ENCODE measurements around the gene TMEM30A. TPM values are rescaled to one million over a fixed set of nuclear protein-coding genes. Genes with fewer than 3 reads are reported as not detected.

The TMEM30A gene
- total and polyA plus RNA-seq, 2 donors (not counting 3 experiments of a cell fraction or from before 2014, with no cell fraction given): 42.2 to 197 TPM

- Histone ChIP-seq H3K27ac (ENCODE audit: insufficient read depth, low read depth, low read length) (no peak overlapping the region), H3K4me2 (ENCODE audit: insufficient read depth, low read length) (peak overlapping the region; percentile 47), H3K4me3 (replicated peaks in 1 of 3; ENCODE audit: insufficient read depth in 1 of 3, low read depth in 1 of 3, low read length in 3 of 3) (no peak overlapping the region), H3K36me3 (ENCODE audit: control insufficient read depth in 2 of 2, extremely low read depth in 1 of 2, insufficient read depth in 2 of 2, low read length in 2 of 2) (no peaks in the 10 kb centered on the region), H3K79me2 (ENCODE audit: control insufficient read depth, insufficient read depth, low read length) (no peaks in the 10 kb centered on the region), H3K9me1 (replicated peaks; ENCODE audit: control insufficient read depth, extremely low read depth, insufficient read depth, low read length) (no peaks in the 10 kb centered on the region), H3K27me3 (ENCODE audit: control insufficient read depth in 2 of 2, insufficient read depth in 2 of 2, low read length in 2 of 2) (no peaks in the 10 kb centered on the region), H3K9me3 (replicated peaks; ENCODE audit: control insufficient read depth, insufficient read depth, low read length) (no peaks in the 10 kb centered on the region), H2AFZ (ENCODE audit: low read depth, low read length) (peak overlapping the region; percentile 20), H4K20me1 (replicated peaks; ENCODE audit: control insufficient read depth, extremely low read depth, insufficient read depth, low read length) (no peaks in the 10 kb centered on the region), H3K9ac (replicated peaks; ENCODE audit: extremely low read depth, insufficient read depth, low read length) (no peak overlapping the region), H3K4me1 (ENCODE audit: control insufficient read depth, extremely low read depth, insufficient read depth, low read length) (peaks cover 3% of the 10 kb centered on the region)
- dilution Hi-C loops (cut with MboI; ENCODE audit: extremely low pct_ligation_motif_present, low sequenced_read_pairs): no loop called here
- peak; percentile 70 for DNase-seq (ENCODE audit: low read depth, low spot score)
- peak; percentile 74 for FAIRE-seq
- BruUV-seq (replicated peaks): no TSS peak
- intact Hi-C loops (cut with micrococcal nuclease): loop anchor here (1.0 kb wide), 1 partner anchor 19 kb away; no protein-coding TSS in a partner anchor
- ChIA-PET CTCF (interaction anchor here (1.2 to 1.7 kb wide), 4 partner anchors 17 to 1497 kb away, joined by 3 to 7 read pairs (median 4); no protein-coding TSS in a partner anchor), POLR2A (no interaction called here)
- peak; percentile 55 to 69 for TF ChIP-seq CTCF (IDR thresholded peaks at IDR 0.05; ENCODE audit: extremely low read depth in 1 of 2, insufficient read depth in 1 of 2, low read depth in 1 of 2, low read length in 2 of 2)
- TF ChIP-seq POLR2AphosphoS5 (IDR thresholded peaks at IDR 0.05; ENCODE audit: insufficient read depth, low read depth, low read length): no peak
Measured at GRCh38 chr6:75230484-75231325, 53.9 kb downstream of the TMEM30A start.

- Histone ChIP-seq H2AFZ (ENCODE audit: low read depth, low read length) (no peak overlapping the region), H3K9me3 (replicated peaks; ENCODE audit: control insufficient read depth, insufficient read depth, low read length) (no peaks in the 10 kb centered on the region), H3K27me3 (ENCODE audit: control insufficient read depth in 2 of 2, insufficient read depth in 2 of 2, low read length in 2 of 2) (peaks cover 4 to 10% of the 10 kb centered on the region in 2 experiments), H3K4me3 (replicated peaks in 1 of 3; ENCODE audit: insufficient read depth in 1 of 3, low read depth in 1 of 3, low read length in 3 of 3) (no peak overlapping the region), H4K20me1 (replicated peaks; ENCODE audit: control insufficient read depth, extremely low read depth, insufficient read depth, low read length) (no peaks in the 10 kb centered on the region), H3K27ac (ENCODE audit: insufficient read depth, low read depth, low read length) (no peak overlapping the region), H3K9me1 (replicated peaks; ENCODE audit: control insufficient read depth, extremely low read depth, insufficient read depth, low read length) (no peaks in the 10 kb centered on the region), H3K9ac (replicated peaks; ENCODE audit: extremely low read depth, insufficient read depth, low read length) (no peak overlapping the region), H3K4me1 (ENCODE audit: control insufficient read depth, extremely low read depth, insufficient read depth, low read length) (peaks cover 8% of the 10 kb centered on the region), H3K36me3 (ENCODE audit: control insufficient read depth in 2 of 2, extremely low read depth in 1 of 2, insufficient read depth in 2 of 2, low read length in 2 of 2) (no peaks in the 10 kb centered on the region), H3K4me2 (ENCODE audit: insufficient read depth, low read length) (no peak overlapping the region), H3K79me2 (ENCODE audit: control insufficient read depth, insufficient read depth, low read length) (no peaks in the 10 kb centered on the region)
- FAIRE-seq (no peak), DNase-seq (ENCODE audit: low read depth, low spot score) (no peak)
- POLR2A ChIA-PET: no interaction called here
- intact Hi-C loops (cut with micrococcal nuclease) (no loop called here), dilution Hi-C loops (cut with MboI; ENCODE audit: extremely low pct_ligation_motif_present, low sequenced_read_pairs) (no loop called here)
- TF ChIP-seq POLR2AphosphoS5 (IDR thresholded peaks at IDR 0.05; ENCODE audit: insufficient read depth, low read depth, low read length): no peak
- TF ChIP-seq EZH2 (IDR thresholded peaks at IDR 0.05; ENCODE audit: borderline replicate concordance, low read depth, low read length, severe bottlenecking): no peak
- TF ChIP-seq FOS (IDR thresholded peaks at IDR 0.05; ENCODE audit: borderline replicate concordance, insufficient read depth, low read length): no peak
- TF ChIP-seq MAX (IDR thresholded peaks at IDR 0.05; ENCODE audit: insufficient read depth, insufficient read length): no peak
- TF ChIP-seq CTCF (IDR thresholded peaks at IDR 0.05; ENCODE audit: extremely low read depth in 1 of 2, insufficient read depth in 1 of 2, low read depth in 1 of 2, low read length in 2 of 2): no peak
- no peak for TF ChIP-seq POLR2A (IDR thresholded peaks at IDR 0.05; ENCODE audit: low read depth, low read length)
- no peak for TF ChIP-seq GATA2 (IDR thresholded peaks at IDR 0.05; ENCODE audit: insufficient read depth, insufficient read length, low read depth, low read length)
- TF ChIP-seq JUN (IDR thresholded peaks at IDR 0.05; ENCODE audit: borderline replicate concordance, insufficient read depth, insufficient read length, low read depth): no peak
- no peak for TF ChIP-seq MYC (IDR thresholded peaks at IDR 0.05; ENCODE audit: low read depth, low read length)
- no TSS peak for BruUV-seq (replicated peaks)
- CTCF ChIA-PET: interaction anchor here (0.9 to 1.8 kb wide), 3 partner anchors 11 to 15 kb away, joined by 3 to 6 read pairs (median 3); no protein-coding TSS in a partner anchor
Measured at GRCh38 chr6:75224303-75224926, 60.2 kb downstream of the TMEM30A start.

All from endothelial cell of umbilical vein (primary cell).